ENCODE data around the gene PLGRKT.
"Not testable (repeated sequence)": the region's sequence is repeated elsewhere in the genome, so short reads cannot be mapped to it uniquely, and the experiment has no call there.

DNA sequence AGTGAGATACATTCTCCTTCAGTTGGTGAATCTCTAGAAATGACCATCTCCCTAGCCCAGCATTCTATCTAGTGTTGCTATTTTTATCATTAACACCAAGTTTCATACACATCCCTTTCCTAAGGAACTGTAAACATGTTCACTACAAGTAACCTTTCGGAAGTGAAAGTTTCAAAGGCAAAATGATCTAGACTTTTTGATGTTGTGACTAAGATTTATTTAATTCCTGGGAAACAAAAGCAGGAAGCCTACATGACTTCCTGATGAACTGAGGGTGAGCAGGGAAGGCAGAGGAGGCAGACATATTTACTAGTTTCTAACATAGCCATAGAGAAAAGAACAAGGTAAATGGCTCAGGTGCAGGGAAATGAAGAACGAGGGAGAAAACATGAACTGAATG, 43.7 kb downstream of the PLGRKT start:
- TF ChIP-seq POLR2A, CTCF (IDR thresholded peaks at IDR 0.05): not testable (repeated sequence)

Measured in uterus (tissue), 2 donors.